HG02588 (cell line): ENCODE data around the gene DUS1L.
A peak's percentile ranks its signal among the peaks of the same experiment; 100 is the strongest.

Experiments used
- ATAC-seq: cut with Tn5 transposase; IDR thresholded peaks from one replicate; pipeline ENCODE4 v1.9.1; 2021; ENCODE audit warnings: mild to moderate bottlenecking, moderate library complexity; ENCODE audit not compliant: unreplicated experiment

DUS1L gene

DNA sequence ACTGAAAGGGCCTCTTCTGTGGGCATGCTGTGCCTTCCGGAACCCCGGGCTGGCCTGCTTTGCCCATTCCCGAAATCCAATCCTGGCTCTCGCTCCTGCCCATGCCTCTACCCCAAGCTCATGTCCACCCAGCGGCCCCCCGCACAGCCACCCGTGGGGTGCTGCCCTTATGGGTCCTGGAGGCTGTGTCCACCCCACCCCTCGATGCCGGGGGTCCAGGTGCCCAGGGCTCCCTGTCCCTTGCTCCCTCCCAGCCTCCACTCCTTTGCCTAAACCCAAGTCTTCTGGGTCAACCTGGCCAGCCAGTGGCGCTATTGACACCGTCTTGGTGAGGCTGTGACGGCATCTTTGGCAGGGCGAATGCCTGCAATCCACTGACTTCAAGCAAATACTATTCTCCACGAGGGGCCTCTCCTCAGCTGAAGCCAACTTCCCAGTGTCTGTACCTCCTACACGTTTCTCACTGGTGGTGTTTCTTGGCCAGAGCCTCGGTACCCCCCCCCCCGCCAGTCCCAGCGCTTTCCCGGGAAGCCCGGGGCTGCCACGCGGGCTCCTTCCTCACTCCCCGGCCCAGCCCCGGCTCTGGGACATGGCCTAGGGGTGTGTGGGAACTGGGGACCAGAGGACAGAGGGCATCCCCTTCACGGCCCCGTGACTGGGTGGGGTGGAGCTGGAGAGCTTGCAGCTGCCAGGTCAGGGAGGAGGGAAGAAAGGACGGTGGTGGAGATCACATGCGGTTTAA lies 12.2 kb upstream of the DUS1L start:
- no peak for ATAC-seq

DNA sequence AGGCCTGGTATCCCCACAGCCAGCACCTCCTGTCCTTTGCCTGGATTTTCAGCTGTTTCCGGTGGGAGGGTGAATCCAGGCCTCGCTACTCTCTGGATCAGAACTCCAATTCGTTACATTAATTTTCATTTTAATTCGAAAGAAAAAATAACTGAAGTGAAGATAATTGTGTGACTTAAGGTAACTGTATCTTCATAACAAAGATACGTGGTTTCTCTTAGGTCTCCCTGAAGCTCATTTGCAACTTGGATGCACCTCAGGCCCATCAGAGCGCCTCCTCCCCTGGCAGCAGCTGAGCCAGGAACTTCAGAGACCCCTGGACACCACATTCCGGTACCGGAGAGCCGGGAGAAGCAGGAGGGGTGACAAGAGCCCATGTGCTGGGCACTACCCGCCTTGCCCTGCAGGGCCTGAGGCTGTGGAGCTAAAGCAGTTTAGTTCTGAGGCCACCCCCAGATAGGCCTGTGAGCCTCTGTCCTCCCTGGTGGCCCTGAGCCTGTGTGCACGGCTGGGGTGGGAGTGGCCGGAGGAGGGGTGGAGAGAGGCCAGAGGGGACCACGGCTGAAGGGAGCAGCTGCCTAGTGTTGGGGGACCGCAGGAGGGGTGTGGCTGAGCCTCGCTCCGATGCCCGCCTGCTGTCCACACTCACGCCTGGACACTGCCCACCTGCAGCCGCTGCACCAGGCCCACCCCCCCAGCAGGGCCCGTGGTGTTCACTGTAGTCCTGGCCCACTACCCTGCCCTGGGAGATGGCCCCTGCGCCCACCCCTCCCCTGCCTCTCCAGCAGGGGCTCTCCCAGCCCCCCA lies 11.4 kb upstream of the DUS1L start:
- ATAC-seq = no peak

DNA sequence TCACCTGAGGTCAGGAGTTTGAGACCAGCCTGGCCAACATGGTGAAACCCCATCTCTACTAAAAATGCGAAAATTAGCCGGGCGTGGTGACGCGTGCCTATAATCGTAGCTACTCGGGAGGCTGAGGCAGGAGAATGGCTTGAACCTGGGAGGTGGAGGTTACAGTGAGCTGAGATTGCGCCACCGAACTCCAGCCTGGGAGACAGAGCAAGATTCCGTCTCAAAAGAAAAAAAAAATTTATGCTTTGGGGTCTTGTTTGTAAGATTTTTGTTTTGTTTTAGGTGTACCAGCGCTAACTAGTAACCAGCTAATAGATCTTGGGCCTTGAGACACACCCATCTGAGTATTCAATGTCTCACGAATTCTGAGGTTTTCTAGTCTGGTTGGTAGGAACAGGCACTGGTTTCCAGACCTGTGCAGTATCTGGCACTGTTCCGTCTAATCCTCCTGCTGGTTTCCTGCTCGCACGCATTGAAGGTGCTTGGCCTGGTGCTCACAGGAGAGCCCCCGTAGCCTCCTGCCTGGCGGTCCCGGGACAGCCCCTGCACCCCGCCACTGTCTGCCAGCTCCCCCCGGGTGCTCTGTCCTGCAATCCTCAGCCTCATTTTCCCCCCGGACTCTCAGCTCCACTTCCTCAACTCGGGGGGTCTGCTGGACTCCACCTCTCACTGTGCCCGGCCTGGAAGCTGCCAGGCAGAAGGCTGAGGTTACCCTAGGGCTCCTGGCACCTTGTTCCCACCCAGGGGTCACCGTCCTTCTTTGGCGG lies 10.6 kb upstream of the DUS1L start:
- no peak for ATAC-seq

DNA sequence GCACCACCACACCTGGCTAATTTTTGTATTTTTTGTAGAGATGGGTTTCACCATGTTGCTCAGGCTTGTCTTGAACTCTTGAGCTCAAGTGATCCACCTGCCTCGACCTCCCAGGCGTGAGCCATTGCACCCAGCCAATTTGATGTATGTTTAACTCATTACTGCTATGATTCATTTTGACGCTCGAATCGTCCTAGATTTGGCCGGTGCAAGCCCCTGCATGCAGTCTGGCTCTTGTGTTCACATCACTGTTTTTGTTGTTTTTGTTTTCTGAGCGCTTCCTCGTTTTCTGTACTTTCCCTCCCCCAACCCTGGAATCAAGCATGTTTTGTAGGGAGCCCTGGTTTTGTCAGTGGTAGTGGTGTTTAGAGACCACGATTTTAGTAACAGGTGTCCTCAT lies 7.8 kb upstream of the DUS1L start:
- no peak for ATAC-seq

DNA sequence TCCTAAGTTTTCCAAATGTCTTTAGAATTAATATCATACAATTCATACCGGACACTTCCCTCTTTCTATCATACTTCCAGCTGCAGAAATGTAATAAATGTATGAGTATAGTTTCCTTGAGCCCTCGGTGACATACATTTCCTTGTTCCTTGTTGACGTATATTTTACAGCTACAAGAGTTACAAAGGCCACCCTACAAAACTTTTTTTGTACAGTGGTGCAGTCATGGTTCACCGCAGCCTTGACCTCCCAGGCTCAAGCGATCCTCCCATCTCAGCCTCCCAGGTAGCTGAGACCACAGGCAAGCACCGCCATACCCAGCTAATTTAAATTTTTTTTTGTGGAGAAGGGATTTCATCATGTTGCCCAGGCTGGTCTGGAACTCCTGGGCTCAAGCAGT lies 7.2 kb upstream of the DUS1L start:
- ATAC-seq = no peak

DNA sequence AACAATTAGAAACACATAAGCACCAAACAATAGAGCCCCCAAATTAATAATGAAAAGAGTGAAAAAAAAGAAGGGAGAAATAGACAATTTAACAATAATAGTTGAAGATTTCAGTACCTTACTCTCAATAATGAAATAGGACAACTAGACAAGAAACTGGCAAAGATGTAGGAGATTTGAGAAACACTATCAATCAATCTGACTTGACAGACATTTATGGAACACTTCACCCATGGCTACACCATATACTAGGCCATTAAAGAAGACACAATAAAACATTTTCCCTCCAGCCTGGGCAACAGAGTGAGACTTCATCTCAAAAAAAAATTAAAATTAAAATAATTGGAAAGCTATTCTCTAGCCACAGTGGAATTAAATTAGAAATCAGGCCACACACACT lies 5.0 kb upstream of the DUS1L start:
- ATAC-seq = no peak

DNA sequence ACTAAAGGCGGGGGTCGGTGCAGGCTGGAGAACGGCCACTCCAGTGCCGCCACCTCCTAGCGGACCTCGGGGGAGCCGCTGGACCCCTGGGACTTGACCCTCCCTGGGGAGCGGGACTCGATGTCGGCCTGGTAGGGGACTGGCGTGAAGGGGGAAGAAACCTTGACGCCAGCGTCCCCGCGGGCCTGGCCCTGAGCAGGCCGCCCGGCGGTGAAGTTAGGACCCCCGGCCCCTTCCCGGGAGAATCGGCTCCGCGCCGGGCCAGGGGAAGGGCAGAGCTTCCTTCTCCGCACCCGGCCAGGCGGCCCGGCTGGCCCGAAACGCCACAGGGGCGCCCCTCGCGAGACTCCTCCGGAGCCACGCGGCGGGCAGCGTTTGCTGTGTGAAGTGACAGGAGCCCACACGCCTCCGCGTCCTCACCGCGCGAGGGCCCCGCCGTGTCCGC lies 389 bp downstream of the DUS1L start:
- peak; percentile 9 for ATAC-seq

DNA sequence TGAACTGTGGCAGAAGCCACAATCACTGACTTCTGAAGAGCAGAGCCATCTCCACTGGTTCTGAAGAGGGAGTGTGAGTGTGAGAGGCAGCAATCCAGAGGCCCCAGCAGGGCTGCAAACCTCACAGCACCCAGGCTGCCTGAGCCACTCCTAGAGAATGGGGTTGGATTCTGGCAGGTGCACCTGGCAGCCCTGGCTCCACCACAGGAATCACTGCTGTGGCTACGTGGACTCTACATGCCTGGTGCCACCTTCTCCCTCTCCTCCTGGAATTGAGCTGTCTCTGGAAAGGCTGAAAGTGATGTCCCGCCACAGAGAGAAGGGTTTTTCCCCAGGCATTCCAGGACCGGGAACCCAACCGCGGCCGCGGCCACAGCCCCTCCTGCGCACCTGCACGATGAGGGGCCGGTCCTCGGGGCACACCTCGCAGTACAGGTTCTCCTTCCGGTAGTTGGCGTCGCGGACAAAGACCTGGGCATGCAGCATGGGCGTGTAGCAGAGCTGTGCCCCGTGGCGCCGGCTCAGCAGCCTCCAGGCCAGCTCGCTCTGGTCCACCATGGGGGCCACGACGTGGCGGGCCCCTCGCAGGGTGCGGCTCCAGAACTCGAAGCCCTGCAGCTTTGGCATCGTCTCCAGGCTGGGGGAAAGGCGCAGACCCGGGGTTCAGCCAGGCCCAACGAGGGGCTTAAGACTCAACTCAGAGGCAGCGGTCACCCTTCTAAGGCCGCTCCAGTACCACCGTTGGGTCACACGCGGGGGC lies 991 bp downstream of the DUS1L start:
- no peak for ATAC-seq

DNA sequence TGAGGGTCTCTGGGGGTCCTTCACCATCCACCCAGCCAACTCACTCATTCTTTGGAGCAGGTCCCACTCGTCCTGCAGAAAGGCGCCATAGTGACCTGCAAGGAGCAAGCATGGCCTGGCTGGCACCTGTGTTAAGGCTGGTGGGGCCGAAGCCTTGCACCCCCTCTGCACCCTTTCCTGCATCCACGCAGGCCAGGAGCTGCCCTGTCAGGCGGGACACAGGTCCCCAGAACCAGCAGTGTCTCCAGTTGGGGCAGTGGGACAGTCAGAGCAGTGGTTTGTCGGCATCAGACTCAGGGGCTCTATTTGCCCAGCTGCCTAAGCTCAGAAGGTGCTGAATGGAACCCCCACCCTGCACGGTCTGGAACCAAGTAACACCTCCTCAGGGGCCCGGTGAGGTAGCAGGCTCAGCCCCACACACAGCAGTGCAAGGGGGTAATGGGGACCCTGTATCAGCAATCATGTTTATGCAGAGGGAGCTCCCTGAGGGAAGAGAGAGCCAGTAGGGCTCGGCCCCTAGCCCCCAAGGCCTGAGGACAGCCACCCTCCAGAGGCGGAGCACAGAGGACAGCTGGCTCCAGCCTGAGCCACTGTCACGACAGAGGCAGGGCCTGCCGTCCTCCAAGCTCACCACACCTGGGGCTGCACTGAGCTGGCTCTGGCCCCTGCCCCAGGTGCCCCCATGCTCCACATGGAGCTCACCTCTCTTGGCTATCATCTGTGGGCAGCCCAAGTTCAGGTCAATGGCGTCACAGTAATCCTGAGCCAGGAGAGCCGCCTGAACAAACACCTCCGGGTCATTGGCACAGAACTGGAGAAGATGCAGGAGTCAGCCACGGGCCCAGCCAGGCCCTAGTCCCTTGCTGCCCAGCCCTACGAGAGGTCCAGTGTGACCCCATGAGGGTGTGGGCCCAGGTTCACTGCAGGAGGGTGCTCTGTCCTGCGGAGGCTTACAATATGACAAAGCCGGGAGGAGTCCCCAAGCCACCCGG lies 1.9 kb downstream of the DUS1L start:
- no peak for ATAC-seq

DNA sequence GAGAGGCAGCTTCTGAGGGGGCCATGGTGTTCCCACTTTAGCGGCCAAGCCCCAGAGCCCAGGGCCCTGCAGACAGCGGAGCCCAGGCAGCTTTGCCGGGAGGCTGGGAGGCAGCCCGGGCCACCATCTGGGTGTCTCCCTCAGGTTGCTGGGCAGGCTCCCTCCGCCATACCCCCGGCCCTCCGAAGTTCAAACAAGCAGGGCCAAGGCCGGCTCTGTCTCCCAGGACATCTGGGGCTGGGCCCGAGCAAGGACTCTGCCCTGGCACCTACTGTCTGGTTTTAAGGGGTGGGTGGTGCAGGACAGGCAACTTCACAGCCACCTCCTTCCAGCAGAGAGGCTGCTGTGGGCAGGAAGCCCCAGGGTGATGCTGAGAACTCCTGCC lies 2.6 kb downstream of the DUS1L start:
- no peak for ATAC-seq

DNA sequence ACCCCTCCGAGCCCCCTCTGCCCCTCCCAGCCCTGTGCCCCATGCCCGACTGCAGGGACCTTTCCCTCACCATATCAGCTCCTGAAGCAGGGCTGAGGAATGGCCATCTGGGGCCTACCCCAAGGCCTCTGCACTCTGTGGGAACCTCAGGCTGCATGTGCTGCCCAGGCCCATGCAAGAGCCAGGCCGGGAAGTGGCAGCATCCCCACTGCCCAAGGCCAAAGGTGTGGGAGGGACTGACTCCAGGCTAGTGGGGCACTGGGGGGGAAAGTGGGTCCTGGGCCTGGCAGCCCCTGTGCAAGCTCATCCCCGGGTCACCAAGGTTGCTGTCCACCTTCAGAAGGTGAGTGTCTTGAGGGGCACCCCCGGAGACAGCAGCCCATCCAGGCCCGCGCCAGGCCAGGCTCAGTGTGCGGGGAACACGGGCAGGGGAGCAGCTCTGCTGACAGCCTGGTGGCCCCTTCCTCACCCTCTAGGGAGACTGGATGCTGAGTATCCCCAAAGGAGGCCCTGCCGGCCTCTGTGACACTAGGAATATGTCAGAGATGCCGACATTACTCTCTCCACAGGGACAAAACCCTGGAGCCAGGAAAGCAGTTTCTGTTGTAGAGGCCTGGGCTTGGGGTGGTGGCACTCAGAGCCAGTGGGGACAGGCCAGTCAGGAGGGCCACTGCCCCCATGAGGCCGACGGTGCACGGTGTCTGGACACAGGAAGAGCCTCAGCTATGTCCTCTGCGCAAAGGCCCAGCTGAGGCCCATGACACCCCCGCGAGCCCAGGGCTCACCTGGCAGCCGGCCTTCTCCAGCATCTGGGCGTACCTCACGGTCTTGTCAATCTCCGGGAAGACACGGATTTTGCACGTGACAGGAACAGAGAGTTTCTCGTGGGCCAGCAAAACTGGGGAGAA lies 3.3 kb downstream of the DUS1L start:
- no peak for ATAC-seq

DNA sequence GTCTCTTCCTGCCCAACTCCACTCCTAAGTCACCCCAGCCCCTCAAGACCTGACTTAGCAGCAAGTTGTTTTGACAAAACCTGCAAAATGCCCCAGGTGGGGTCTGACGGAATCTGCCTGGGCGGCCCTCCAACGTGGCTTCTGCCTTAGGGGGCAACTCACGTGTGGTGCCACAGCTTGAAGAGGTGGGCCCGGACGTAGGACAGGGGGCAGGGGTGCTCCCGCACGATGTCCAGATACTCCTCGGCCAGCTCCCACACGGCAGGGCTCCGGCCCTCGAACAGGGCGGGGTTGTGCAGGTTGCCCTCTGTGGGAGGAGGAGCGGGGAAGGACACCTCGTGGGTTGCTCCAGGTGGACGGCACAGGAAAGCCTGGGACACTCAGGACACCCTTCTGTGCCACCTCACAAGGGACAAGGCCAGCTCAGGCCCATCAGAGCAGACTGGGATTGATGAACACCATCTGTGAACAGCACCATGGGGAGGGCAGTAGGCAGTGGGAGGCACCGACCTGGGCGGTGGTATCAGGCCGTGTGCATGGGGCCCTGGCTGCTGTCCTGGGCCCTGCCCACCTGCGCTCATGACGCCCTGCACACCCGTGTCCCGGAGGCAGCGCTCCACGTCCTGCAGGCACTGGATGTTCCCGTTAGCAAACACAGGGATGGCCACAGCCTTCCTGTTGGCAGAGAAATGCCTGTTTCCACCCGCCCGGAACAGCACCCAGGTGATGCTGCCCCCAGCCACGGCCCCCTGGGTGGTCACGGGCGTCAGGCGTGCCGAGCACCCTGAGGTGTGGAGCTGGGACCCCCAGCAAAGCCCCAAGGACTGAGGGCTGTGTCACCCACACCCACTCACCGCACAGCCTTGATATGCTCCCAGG lies 4.3 kb downstream of the DUS1L start:
- ATAC-seq = no peak

DNA sequence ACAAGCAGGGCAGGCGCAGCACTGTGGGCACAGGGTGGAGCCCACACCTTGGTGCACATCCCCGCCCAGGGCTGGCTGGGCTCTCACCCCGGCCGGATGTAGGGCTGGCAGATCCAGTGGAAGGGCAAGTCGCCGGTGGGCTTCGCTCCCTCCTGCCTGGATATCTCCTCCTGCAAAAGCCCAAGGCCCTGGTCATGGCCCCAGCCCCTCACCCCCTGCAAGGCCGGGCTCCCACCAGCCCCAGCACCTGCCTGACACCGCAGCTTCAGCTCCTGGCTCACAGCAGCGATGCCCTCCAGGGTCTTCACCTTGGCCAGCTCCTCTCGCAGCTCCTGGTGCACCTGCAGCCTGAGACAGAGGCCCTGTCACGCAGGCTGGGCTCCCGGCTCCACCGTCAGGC lies 5.0 kb downstream of the DUS1L start:
- no peak for ATAC-seq

DNA sequence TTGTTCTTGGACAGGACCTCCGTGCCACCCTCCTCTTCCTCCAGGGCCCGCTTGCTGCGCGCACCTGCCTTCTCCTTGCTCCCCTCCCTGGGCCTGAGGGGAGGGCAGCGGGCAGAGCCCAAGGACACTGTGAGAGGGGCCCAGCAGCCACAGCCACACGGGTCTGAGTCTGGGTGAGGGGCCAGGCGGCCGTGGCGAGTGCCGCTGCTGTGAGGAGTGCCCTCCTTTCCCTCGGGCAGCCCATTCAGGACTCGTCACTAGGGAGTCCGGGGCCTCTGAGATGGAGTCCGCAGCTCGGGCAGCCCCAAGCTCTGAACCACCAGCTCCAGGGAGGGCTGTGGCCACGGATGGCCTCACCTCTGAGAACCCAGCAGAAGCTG lies 5.6 kb downstream of the DUS1L start:
- no peak for ATAC-seq

DNA sequence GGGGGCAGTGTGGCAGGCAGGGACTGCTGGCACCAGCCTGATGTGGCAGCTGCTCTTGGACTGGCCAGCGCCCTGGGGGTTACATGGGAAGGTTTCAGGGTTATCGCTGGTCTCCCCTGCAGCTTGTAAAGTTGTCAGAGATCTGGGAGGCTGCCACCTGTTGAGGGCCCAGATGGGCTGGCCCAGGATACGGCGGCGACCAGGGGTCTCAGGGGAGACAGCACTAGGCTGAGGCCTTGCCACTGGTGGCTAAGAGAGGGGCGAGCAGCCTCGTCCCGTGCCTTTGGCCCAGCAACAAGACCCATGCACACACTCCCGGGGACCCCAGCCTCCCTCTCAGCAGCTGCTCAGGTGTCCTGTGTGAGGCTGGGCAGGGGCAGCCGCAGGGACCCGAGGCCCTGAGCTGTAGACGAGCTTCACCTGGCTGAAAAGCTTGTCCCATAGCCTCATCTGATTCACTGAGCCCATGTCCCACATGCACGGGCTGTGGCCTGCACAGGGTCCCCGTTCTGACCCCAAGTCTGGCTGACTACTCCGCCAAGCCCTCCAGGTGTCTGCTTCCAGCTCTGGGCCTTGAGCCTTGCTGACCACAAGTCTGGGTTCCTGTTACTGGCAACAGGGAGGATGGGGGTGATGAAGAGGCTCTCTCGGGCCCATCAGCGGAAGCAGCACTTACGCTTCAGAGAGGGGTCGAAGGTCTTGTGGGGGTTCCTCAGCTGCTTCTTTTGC lies 6.2 kb downstream of the DUS1L start:
- no peak for ATAC-seq

DNA sequence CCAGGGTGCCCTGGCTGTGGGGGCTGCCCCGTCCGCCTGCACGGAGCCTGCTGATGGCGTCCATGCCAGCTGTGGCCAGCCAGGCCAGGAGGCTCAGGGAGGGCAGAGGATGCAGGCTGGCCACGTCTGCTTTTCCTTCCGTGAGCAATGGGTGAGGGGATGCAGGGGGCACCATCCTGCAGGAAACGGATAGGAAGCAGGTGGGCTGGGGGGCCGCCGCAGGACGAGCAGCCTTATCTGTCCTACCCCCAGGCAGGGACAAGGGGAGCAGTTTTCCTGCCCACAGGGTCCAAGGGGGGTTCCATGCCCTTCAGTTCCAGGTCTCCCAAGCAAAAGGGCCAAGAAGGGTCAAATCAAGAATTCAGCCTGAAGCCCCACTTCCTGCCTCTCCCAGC lies 6.8 kb downstream of the DUS1L start:
- no peak for ATAC-seq

DNA sequence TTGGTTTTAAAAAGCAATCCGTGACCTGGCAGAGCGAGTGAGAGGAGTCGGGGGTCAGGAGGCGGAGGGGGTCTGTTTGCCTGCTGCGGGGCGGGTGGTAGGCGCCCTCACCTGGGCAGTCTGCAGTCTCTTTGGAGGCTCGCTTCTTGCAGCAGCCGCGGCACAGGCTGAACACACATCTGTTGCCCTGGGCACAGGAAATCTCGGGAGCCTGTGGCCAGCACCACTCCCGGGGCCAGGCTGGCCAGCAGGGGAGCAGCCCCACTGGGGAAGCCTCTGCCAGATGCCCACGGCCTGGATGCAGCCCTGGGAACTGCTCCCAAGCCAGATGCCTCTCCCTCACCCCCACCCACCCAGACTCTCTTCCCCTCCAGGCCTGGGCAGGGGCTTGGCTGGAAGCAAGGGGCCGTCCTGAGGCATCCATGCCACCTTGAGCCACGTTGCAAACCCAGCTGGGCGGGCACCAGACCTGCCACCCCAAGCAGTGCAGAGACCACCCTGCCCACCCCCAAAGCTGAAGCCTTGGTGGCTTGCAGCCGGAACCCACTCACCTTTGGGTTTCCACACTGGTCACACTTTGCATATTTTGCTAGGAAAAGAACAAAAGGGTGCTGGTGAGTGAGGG lies 7.3 kb downstream of the DUS1L start:
- ATAC-seq = no peak
